Gastrocnemius medialis (tissue), 4 donors: ENCODE measurements around the gene PCDH10.

ENCODE experiments used
- POLR2A ChIP-seq, 2 donors: fragments of 450-650 bp; IDR thresholded peaks; one replicate each; pipeline ENCODE4 v1.6.1; 2017; ENCODE audit warnings: antibody characterized with exemption in 2 of 2, mild to moderate bottlenecking in 2 of 2, moderate library complexity in 2 of 2
- TF ChIP-seq, protein P1 (sequence below), 5 experiments: fragments of 450-650 bp in 3 of 5; fragments of 200-600 bp in 2 of 5; sonication (generic) in 2 of 5; IDR thresholded peaks in 4 of 5; conservative IDR thresholded peaks in 1 of 5; 1 replicate in 4 of 5; 2 replicates in 1 of 5; pipeline ENCODE4 v1.5.1; 2016 to 2019; ENCODE audit warnings: antibody characterized with exemption in 5 of 5, mild to moderate bottlenecking in 3 of 5, moderate library complexity in 3 of 5

DNA sequence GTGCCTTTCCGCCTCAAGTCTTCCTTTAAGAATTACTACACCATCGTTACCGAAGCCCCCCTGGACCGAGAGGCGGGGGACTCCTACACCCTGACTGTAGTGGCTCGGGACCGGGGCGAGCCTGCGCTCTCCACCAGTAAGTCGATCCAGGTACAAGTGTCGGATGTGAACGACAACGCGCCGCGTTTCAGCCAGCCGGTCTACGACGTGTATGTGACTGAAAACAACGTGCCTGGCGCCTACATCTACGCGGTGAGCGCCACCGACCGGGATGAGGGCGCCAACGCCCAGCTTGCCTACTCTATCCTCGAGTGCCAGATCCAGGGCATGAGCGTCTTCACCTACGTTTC, 2.2 kb downstream of the PCDH10 start:
- TF ChIP-seq, protein P1, sequence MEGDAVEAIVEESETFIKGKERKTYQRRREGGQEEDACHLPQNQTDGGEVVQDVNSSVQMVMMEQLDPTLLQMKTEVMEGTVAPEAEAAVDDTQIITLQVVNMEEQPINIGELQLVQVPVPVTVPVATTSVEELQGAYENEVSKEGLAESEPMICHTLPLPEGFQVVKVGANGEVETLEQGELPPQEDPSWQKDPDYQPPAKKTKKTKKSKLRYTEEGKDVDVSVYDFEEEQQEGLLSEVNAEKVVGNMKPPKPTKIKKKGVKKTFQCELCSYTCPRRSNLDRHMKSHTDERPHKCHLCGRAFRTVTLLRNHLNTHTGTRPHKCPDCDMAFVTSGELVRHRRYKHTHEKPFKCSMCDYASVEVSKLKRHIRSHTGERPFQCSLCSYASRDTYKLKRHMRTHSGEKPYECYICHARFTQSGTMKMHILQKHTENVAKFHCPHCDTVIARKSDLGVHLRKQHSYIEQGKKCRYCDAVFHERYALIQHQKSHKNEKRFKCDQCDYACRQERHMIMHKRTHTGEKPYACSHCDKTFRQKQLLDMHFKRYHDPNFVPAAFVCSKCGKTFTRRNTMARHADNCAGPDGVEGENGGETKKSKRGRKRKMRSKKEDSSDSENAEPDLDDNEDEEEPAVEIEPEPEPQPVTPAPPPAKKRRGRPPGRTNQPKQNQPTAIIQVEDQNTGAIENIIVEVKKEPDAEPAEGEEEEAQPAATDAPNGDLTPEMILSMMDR (IDR thresholded peaks at IDR 0.05 in 4 of 5, conservative IDR thresholded peaks at IDR 0.05 in 1 of 5) = no peak
- no peak for TF ChIP-seq POLR2A (IDR thresholded peaks at IDR 0.05)
